Liver (tissue), 9 donors: ENCODE measurements around the gene SMIM9. TPM values are rescaled to one million over a fixed set of nuclear protein-coding genes. Genes with fewer than 3 reads are reported as not detected.

Source experiments
- DNase-seq: peaks from one replicate; pipeline ENCODE4 v3.0.0-alpha.2; 2017; ENCODE audit warnings: low spot score
- H3K27ac ChIP-seq, 2 donors: one replicate each; pipeline ENCODE4 v1.7.0; 2013; ENCODE audit warnings: inconsistent platforms in 2 of 2, low read length in 2 of 2, control low read depth in 1 of 2, low read depth in 1 of 2, mild to moderate bottlenecking in 1 of 2
- H3K27me3 ChIP-seq, 4 donors: one replicate each; pipeline versions ENCODE4 v1.6.1 to v1.7.0; 2013; ENCODE audit warnings: low read length in 3 of 4, inconsistent platforms in 1 of 4, mild to moderate bottlenecking in 1 of 4, moderate library complexity in 1 of 4; ENCODE audit not compliant: control insufficient read depth in 4 of 4, insufficient read depth in 4 of 4
- H3K36me3 ChIP-seq, 4 donors: one replicate each; pipeline versions ENCODE4 v1.6.1 to v1.7.0; 2013; ENCODE audit warnings: low read length in 3 of 4, mild to moderate bottlenecking in 3 of 4, low read depth in 1 of 4, moderate library complexity in 1 of 4; ENCODE audit not compliant: control insufficient read depth in 4 of 4, insufficient read depth in 3 of 4
- H3K4me1 ChIP-seq, 4 donors: one replicate each; pipeline versions ENCODE4 v1.6.1 to v1.7.0; 2013; ENCODE audit warnings: low read length in 3 of 4, mild to moderate bottlenecking in 3 of 4, moderate library complexity in 1 of 4; ENCODE audit not compliant: control insufficient read depth in 4 of 4, insufficient read depth in 4 of 4
- H3K4me3 ChIP-seq, 3 donors: one replicate each; pipeline versions ENCODE4 v1.6.1 to v1.7.0; 2013; ENCODE audit warnings: low read length in 3 of 3, control low read depth in 1 of 3, low read depth in 1 of 3, mild to moderate bottlenecking in 1 of 3
- H3K9ac ChIP-seq, 2 donors: one replicate each; pipeline ENCODE4 v1.7.0; 2013; ENCODE audit warnings: low read length in 2 of 2, mild to moderate bottlenecking in 2 of 2, moderate library complexity in 2 of 2, control low read depth in 1 of 2, low read depth in 1 of 2
- H3K9me3 ChIP-seq, 4 donors: one replicate each; pipeline versions ENCODE4 v1.6.1 to v1.7.0; 2013; ENCODE audit warnings: low read length in 3 of 4; ENCODE audit not compliant: control insufficient read depth in 4 of 4
- FOXA1 ChIP-seq: IDR thresholded peaks from 2 replicates; pipeline ENCODE4 v1.6.1; 2016; ENCODE audit warnings: antibody characterized with exemption
- FOXA2 ChIP-seq: IDR thresholded peaks from 2 replicates; pipeline ENCODE4 v1.6.1; 2016; ENCODE audit warnings: antibody characterized with exemption
- GABPA ChIP-seq, 2 donors: IDR thresholded peaks in 1 of 2; conservative IDR thresholded peaks in 1 of 2; 2 replicates each; pipeline ENCODE4 v1.6.1; 2016; ENCODE audit warnings: antibody characterized with exemption in 2 of 2, mild to moderate bottlenecking in 1 of 2, moderate library complexity in 1 of 2
- HNF4A ChIP-seq, 2 donors: conservative IDR thresholded peaks; 2 replicates each; pipeline ENCODE4 v1.6.1; 2016; ENCODE audit warnings: antibody characterized with exemption in 2 of 2, mild to moderate bottlenecking in 2 of 2
- JUND ChIP-seq, 2 donors: IDR thresholded peaks; 2 replicates each; pipeline ENCODE4 v1.6.1; 2016; ENCODE audit warnings: antibody characterized with exemption in 2 of 2
- MAX ChIP-seq: IDR thresholded peaks from 2 replicates; pipeline ENCODE4 v1.6.1; 2016; ENCODE audit warnings: antibody characterized with exemption
- RAD21 ChIP-seq, 2 donors: IDR thresholded peaks; 2 replicates each; pipeline ENCODE4 v1.6.1; 2016; ENCODE audit warnings: antibody characterized with exemption in 2 of 2, mild to moderate bottlenecking in 2 of 2
- REST ChIP-seq: IDR thresholded peaks from 2 replicates; pipeline ENCODE4 v1.6.1; 2016; ENCODE audit warnings: antibody characterized with exemption, mild to moderate bottlenecking
- RXRA ChIP-seq, 2 donors: IDR thresholded peaks; 2 replicates each; pipeline ENCODE4 v1.6.1; 2017 to 2018; ENCODE audit warnings: antibody characterized with exemption in 2 of 2, mild to moderate bottlenecking in 1 of 2
- TAF1 ChIP-seq: conservative IDR thresholded peaks from 2 replicates; pipeline ENCODE4 v1.6.1; 2016; ENCODE audit warnings: antibody characterized with exemption, mild to moderate bottlenecking
- YY1 ChIP-seq: IDR thresholded peaks from 2 replicates; pipeline ENCODE4 v1.6.1; 2016; ENCODE audit warnings: antibody characterized with exemption, mild to moderate bottlenecking
- WGBS: extraction: QIAGEN DNeasy Blood & Tissue Kit; methylation state at CpG from one replicate; pipeline ENCODE4 v1.1.7; 2013; 5-methylcytosine and 5-hydroxymethylcytosine counted together
- polyA plus RNA-seq, 2 donors: library from polyadenylated mRNA; stranded (reverse) in 1 of 2; unstranded in 1 of 2; fragments of 200-250 nt in 1 of 2; fragments of >200 nt in 1 of 2; fragmentation: Nextera tagmentation in 1 of 2; extraction: Ambion mirVana in 1 of 2; gene quantifications; one replicate each; pipeline versions ENCODE4 v1.2.1 to v1.2.3, GENCODE V29; 2013 to 2015
- total RNA-seq, 2 donors: library from RNA; depleted of rRNA; stranded (reverse); fragments of >200 nt; gene quantifications; one replicate each; pipeline ENCODE4 v1.2.3, GENCODE V29; 2014
- TF ChIP-seq, protein P1 (sequence below): IDR thresholded peaks from 2 replicates; pipeline ENCODE4 v1.6.1; 2016; ENCODE audit warnings: antibody characterized with exemption
- donor health status: healthy.
- donor health status: healthy.
- donor health status: healthy.
- donor health status: healthy.
- donor health status: healthy.

The SMIM9 gene
- total and polyA plus RNA-seq, 4 donors: 0.50 TPM; not detected in 3

DNA sequence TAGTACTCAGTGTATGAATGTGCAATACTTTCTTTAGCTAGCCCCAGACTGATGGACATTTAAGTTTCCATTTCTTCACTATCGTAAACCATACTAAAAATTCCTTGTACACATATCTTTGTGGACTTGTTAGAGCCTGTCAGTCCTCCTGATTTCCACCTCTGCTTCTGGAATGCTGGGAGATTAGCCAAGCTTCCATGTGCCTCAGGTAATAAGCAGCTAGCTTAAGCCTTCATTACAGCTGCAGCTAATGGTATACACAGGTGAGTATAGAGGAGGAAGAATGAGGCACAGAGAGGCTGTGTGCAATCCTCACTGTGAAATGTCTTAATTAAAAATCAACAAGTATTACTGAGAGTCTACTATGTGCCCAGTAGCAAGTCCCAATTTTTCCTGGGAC, 9.8 kb downstream of the SMIM9 start:
- TF ChIP-seq FOXA1 (no peak), MAX (no peak), RXRA (IDR thresholded peaks at IDR 0.05) (no peak), RAD21 (IDR thresholded peaks at IDR 0.05) (no peak), TAF1 (no peak), REST (no peak), FOXA2 (no peak)
- TF ChIP-seq, protein P1, sequence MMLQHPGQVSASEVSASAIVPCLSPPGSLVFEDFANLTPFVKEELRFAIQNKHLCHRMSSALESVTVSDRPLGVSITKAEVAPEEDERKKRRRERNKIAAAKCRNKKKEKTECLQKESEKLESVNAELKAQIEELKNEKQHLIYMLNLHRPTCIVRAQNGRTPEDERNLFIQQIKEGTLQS: no peak
- no peak for DNase-seq
- Histone ChIP-seq H3K27me3 (no peaks in the 10 kb centered on the region), H3K9me3 (no peaks in the 10 kb centered on the region), H3K9ac (no peak overlapping the region), H3K27ac (no peak overlapping the region), H3K4me1 (no peaks in the 10 kb centered on the region), H3K4me3 (no peak overlapping the region), H3K36me3 (no peaks in the 10 kb centered on the region)
- WGBS: 100% methylated on average over 1 of the region's 1 CpG

- WGBS: 87% methylated on average over 3 of the region's 3 CpGs
- TF ChIP-seq JUND (IDR thresholded peaks at IDR 0.05) (no peak), RXRA (IDR thresholded peaks at IDR 0.05) (no peak)
Measured at GRCh38 chrX:154822029-154822428, 12.4 kb downstream of the SMIM9 start.

GRCh38 chrX:154821523-154821922, 12.9 kb downstream of the SMIM9 start:
- no peak overlapping the region for H3K9ac ChIP-seq
- H3K9me3 ChIP-seq: no peaks in the 10 kb centered on the region
- H3K4me3 ChIP-seq: no peak overlapping the region
- H3K27me3 ChIP-seq: no peaks in the 10 kb centered on the region
- H3K27ac ChIP-seq: no peak overlapping the region
- no peaks in the 10 kb centered on the region for H3K4me1 ChIP-seq
- DNase-seq: no peak
- TF ChIP-seq YY1 (no peak), GABPA (IDR thresholded peaks at IDR 0.05 in 1 of 2, conservative IDR thresholded peaks at IDR 0.05 in 1 of 2) (no peak), TAF1 (no peak), HNF4A (conservative IDR thresholded peaks at IDR 0.05) (no peak)
- no peaks in the 10 kb centered on the region for H3K36me3 ChIP-seq

More at GRCh38 chrX:154822029-154822428, 12.4 kb downstream of the SMIM9 start:
- H3K9me3 ChIP-seq: no peaks in the 10 kb centered on the region
- DNase-seq: no peak
- H3K4me3 ChIP-seq: no peak overlapping the region
- H3K4me1 ChIP-seq: no peaks in the 10 kb centered on the region
- H3K27me3 ChIP-seq: no peaks in the 10 kb centered on the region
- H3K36me3 ChIP-seq: no peaks in the 10 kb centered on the region
- no peak overlapping the region for H3K9ac ChIP-seq
- H3K27ac ChIP-seq: no peak overlapping the region
